ENCODE measurements around the gene CLASP1.

The CLASP1 gene

GRCh38 chr2:121489911-121490583 is 159.2 kb downstream of the CLASP1 start:
- H3K27me3 ChIP-seq (ENCODE audit: low read depth, low read length) = no peaks in the 10 kb centered on the region
- no peaks in the 10 kb centered on the region for H3K79me2 ChIP-seq (ENCODE audit: low read length)
- no peak overlapping the region for H3K4me2 ChIP-seq (ENCODE audit: low read length)
- H3K27ac ChIP-seq (ENCODE audit: low read length) = no peak overlapping the region
- peaks cover 19% of the 10 kb centered on the region; the same call in 1 of the 2 replicates for H4K20me1 ChIP-seq (ENCODE audit: insufficient read depth, low read length)
- H3K9ac ChIP-seq (ENCODE audit: low read length) = no peak overlapping the region
- TF ChIP-seq CTCF (IDR thresholded peaks at IDR 0.05; ENCODE audit: low read depth, low read length) = no peak
- no peak for TF ChIP-seq EZH2phosphoT487 (IDR thresholded peaks at IDR 0.05; ENCODE audit: low read depth)
- H3K4me1 ChIP-seq (ENCODE audit: low read length) = peaks cover 7% of the 10 kb centered on the region
- no peak overlapping the region for H3K4me3 ChIP-seq (ENCODE audit: low read length)
- no peaks in the 10 kb centered on the region for H3K36me3 ChIP-seq (replicated peaks; ENCODE audit: low read depth, low read length)
- H3K9me3 ChIP-seq (ENCODE audit: insufficient read depth, low read length) = no peaks in the 10 kb centered on the region
- no peak overlapping the region for H2AFZ ChIP-seq (ENCODE audit: low read depth, low read length)

- Histone ChIP-seq H3K4me2 (ENCODE audit: low read length) (no peak overlapping the region), H3K9ac (ENCODE audit: low read length) (no peak overlapping the region), H3K79me2 (ENCODE audit: low read length) (no peaks in the 10 kb centered on the region), H3K4me3 (ENCODE audit: low read length) (no peak overlapping the region), H4K20me1 (ENCODE audit: insufficient read depth, low read length) (peaks cover 19% of the 10 kb centered on the region; the same call in 1 of the 2 replicates), H3K27me3 (ENCODE audit: low read depth, low read length) (no peaks in the 10 kb centered on the region), H2AFZ (ENCODE audit: low read depth, low read length) (no peak overlapping the region), H3K9me3 (ENCODE audit: insufficient read depth, low read length) (no peaks in the 10 kb centered on the region), H3K4me1 (ENCODE audit: low read length) (peaks cover 7% of the 10 kb centered on the region), H3K36me3 (replicated peaks; ENCODE audit: low read depth, low read length) (no peaks in the 10 kb centered on the region), H3K27ac (ENCODE audit: low read length) (no peak overlapping the region)
- TF ChIP-seq EZH2phosphoT487 (IDR thresholded peaks at IDR 0.05; ENCODE audit: low read depth) (no peak), CTCF (IDR thresholded peaks at IDR 0.05; ENCODE audit: low read depth, low read length) (no peak)
Observed at GRCh38 chr2:121489284-121489683, 160.0 kb downstream of the CLASP1 start.

GRCh38 chr2:121486191-121486790 is 163.0 kb downstream of the CLASP1 start:
- no peak overlapping the region for H3K9ac ChIP-seq (ENCODE audit: low read length)
- H3K4me2 ChIP-seq (ENCODE audit: low read length) = no peak overlapping the region
- no peaks in the 10 kb centered on the region for H3K9me3 ChIP-seq (ENCODE audit: insufficient read depth, low read length)
- H3K27me3 ChIP-seq (ENCODE audit: low read depth, low read length) = no peaks in the 10 kb centered on the region
- no peaks in the 10 kb centered on the region for H3K79me2 ChIP-seq (ENCODE audit: low read length)
- H3K4me3 ChIP-seq (ENCODE audit: low read length) = no peak overlapping the region
- H2AFZ ChIP-seq (ENCODE audit: low read depth, low read length) = no peak overlapping the region
- no peaks in the 10 kb centered on the region for H3K36me3 ChIP-seq (replicated peaks; ENCODE audit: low read depth, low read length)
- 0 out of 2 replicates have a peak, but pooled peaks cover 6% of the 10 kb centered on the region for H4K20me1 ChIP-seq (ENCODE audit: insufficient read depth, low read length)
- TF ChIP-seq EZH2phosphoT487 (IDR thresholded peaks at IDR 0.05; ENCODE audit: low read depth) (no peak), CTCF (IDR thresholded peaks at IDR 0.05; ENCODE audit: low read depth, low read length) (no peak)
- H3K27ac ChIP-seq (ENCODE audit: low read length) = no peak overlapping the region
- peaks cover 7% of the 10 kb centered on the region for H3K4me1 ChIP-seq (ENCODE audit: low read length)

- no peak overlapping the region for H3K27ac ChIP-seq (ENCODE audit: low read length)
- H3K4me3 ChIP-seq (ENCODE audit: low read length) = no peak overlapping the region
- H3K4me1 ChIP-seq (ENCODE audit: low read length) = peaks cover 7% of the 10 kb centered on the region
- no peak overlapping the region for H3K9ac ChIP-seq (ENCODE audit: low read length)
- H3K36me3 ChIP-seq (replicated peaks; ENCODE audit: low read depth, low read length) = no peaks in the 10 kb centered on the region
- no peaks in the 10 kb centered on the region for H3K27me3 ChIP-seq (ENCODE audit: low read depth, low read length)
- no peak for TF ChIP-seq EZH2phosphoT487 (IDR thresholded peaks at IDR 0.05; ENCODE audit: low read depth)
- no peak for TF ChIP-seq CTCF (IDR thresholded peaks at IDR 0.05; ENCODE audit: low read depth, low read length)
- no peak overlapping the region for H2AFZ ChIP-seq (ENCODE audit: low read depth, low read length)
- H3K9me3 ChIP-seq (ENCODE audit: insufficient read depth, low read length) = no peaks in the 10 kb centered on the region
- H3K4me2 ChIP-seq (ENCODE audit: low read length) = no peak overlapping the region
- H3K79me2 ChIP-seq (ENCODE audit: low read length) = no peaks in the 10 kb centered on the region
- H4K20me1 ChIP-seq (ENCODE audit: insufficient read depth, low read length) = 0 out of 2 replicates have a peak, but pooled peaks cover 15% of the 10 kb centered on the region
Observed at GRCh38 chr2:121485039-121485438, 164.2 kb downstream of the CLASP1 start.
